C4-2B (cell line): ENCODE measurements around the gene CLEC11A.

Experiments
- H3K27ac ChIP-seq: fragments of 450-650 bp; 2 replicates; pipeline ENCODE4 v1.5.1; 2017
- ZFX ChIP-seq: fragments of 450-650 bp; IDR thresholded peaks from 2 replicates; pipeline ENCODE4 v1.6.1; 2017
- TF ChIP-seq, protein P1 (sequence below): fragments of 450-650 bp; conservative IDR thresholded peaks from 2 replicates; pipeline ENCODE4 v1.5.1; 2017; ENCODE audit warnings: mild to moderate bottlenecking

The CLEC11A gene

DNA sequence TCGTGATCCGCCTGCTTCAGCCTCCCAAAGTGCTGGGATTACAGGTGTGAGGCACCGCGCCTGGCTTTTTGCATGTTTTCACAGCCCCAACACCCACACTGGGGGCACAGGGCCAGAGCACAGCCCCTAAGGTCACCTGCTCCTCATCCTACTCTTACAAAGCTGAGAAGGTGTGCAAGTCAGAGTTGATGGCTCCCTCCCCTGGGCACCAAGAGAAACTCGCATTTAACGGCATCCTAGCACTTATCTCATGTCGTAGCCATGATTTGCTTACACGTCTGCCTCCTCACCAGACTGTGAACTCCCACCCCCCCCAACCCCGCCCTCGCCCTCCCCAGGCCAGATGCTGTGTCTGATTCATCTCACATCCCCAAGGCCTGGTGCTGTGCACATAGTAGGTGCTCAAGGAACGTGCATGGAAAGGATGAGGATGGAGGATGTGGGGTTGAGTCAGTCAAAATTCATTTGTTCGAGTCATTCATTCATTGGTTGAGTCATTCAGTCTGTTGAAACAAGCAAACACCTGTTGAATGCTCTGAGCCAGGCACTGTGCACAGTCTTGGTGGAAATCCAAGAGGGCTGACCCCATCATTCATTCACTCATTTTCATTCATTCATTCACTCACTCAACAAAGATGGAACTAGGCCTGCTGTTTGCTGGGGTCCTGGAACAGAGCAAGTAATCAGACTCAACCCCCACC, 14.8 kb upstream of the CLEC11A start:
- TF ChIP-seq, protein P1, sequence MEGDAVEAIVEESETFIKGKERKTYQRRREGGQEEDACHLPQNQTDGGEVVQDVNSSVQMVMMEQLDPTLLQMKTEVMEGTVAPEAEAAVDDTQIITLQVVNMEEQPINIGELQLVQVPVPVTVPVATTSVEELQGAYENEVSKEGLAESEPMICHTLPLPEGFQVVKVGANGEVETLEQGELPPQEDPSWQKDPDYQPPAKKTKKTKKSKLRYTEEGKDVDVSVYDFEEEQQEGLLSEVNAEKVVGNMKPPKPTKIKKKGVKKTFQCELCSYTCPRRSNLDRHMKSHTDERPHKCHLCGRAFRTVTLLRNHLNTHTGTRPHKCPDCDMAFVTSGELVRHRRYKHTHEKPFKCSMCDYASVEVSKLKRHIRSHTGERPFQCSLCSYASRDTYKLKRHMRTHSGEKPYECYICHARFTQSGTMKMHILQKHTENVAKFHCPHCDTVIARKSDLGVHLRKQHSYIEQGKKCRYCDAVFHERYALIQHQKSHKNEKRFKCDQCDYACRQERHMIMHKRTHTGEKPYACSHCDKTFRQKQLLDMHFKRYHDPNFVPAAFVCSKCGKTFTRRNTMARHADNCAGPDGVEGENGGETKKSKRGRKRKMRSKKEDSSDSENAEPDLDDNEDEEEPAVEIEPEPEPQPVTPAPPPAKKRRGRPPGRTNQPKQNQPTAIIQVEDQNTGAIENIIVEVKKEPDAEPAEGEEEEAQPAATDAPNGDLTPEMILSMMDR, result no peak
- TF ChIP-seq ZFX, result no peak
- no peak overlapping the region for H3K27ac ChIP-seq

DNA sequence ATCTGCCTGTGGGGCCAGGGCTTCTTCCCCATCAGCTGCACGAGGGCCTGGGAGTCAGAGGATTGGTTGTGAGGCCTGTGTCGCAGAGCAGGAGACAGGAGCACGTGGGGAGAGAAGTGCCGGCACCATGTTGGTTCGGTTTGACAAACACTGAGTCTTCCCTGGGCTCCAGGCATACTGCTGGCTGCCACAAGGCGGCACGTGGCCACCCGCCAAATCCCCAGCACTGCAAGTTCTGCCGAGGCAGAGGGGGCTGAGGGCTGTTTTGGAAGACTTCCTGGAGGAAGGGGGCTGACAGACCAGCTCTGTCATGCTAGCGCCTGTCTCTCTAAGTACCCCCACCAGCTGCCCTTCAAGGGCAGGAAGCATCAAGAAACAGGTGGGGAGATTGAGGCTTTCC, 13.1 kb upstream of the CLEC11A start:
- TF ChIP-seq, protein P1, result no peak; the same call in 1 of the 2 replicates
- TF ChIP-seq ZFX, result no peak
- no peak overlapping the region for H3K27ac ChIP-seq

DNA sequence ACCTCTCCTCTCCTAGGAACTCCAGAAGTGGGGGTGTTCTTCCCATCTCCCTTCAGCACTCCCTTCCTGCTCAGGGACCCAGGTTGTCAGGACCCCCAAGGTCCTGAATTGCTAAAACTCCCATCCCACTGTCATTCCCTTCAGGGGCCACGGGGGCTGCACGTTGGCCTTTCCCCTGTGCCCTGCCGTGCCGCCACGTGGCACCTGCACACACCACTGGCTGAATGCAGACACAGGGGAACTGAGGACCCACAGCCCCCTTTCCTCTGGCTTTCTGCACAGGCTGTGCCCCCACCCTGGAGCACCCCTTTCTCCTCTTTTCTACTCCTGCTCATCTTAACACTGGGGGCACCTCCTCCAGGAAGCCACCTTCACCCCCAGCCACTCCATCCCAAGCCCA, 12.6 kb upstream of the CLEC11A start:
- H3K27ac ChIP-seq, result no peak overlapping the region
- TF ChIP-seq ZFX, result no peak
- TF ChIP-seq, protein P1, result no peak

DNA sequence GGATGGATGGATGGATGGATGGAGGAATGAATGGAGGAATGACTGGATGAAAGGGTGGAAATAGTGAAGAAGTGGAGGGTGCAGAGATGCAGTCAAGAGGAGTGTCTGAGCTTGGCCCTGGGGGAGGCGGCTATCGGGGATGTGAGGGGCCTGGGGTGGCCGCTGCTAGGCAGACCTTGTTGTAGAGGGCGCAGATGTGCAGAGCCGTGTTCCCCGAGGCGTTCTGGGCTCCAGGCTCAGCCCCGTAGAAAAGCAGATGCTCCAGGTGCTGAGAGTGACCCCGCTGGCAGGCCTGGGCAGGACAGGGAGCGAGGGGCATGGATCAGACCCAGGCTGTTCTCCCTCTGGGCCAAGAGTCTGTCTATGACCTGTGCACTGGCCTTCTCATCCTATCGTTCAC, 12.0 kb upstream of the CLEC11A start:
- TF ChIP-seq, protein P1, result no peak
- no peak for TF ChIP-seq ZFX
- no peak overlapping the region for H3K27ac ChIP-seq

DNA sequence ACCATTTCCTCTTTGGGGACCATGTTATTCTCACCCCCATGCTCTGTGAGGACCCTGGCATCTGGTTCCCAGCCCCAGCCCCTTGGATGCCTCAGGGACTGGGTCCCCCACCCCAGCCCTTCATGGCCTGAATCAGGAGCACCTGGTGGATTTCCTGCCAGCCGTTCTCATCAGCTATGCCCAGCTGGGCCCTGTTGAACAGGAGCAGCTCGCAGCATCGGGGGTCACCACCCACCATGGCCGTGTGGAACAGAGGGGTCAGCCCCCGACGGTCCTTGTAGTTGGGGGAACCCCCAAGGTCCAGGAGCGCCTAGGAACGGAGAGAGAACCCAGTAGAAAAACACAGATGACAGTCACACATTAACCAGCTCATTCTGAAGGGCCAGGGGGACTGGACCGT, 11.4 kb upstream of the CLEC11A start:
- H3K27ac ChIP-seq, result no peak overlapping the region
- no peak for TF ChIP-seq ZFX
- TF ChIP-seq, protein P1, result no peak

DNA sequence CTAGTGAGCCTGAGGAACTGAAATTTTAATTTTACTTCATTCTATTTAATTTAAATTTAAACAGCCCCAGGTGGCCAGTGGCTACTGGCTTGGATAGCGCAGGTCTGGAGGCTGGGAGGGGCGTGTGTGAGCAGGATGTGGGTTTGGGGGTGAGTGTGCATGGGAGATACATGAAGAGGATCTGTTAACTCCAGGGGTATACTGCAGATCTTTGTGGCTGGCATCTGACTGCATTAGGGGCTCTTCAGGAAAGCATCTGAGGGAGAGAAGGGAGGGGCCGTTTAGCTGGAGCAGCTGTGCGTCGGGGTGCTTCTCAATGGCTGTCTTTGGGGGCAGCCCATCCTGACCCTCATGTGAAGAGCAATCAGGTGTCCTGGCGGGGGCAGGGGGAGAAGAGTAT, 10.3 kb upstream of the CLEC11A start:
- TF ChIP-seq ZFX, result no peak
- TF ChIP-seq, protein P1, result no peak
- no peak overlapping the region for H3K27ac ChIP-seq

DNA sequence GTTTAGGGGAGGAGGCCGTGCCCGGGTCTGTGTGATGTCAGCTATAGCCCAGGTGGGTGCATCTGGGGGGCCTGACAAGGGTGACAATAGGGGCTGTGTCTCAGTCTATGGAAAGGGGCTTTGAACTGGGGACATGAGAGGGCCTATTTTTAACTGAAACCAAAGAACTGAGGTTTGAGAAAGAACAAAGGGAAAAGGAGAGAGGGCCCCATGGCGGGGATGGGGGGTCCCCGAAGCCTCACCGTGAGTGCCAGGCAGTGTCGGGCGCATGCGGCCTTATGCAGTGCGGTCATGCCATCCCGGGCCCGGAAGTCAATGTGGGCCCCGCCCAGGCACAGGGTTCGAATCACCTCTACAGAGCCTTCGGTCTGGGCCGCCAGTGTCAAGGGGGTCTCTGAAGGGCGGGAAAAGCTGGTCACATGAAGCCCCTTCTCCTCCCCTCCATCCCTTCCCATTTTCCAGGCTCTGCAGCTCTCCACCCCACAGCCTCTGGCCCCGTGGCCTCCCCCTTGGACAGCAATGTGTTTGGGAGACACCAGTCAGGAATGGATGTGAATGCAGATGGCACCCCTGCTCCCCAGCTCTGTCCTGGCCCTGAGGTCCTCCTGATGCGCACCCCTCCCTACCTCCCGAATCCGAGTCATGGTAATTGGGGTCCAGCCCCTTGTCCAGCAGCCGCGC, 9.5 kb upstream of the CLEC11A start:
- TF ChIP-seq ZFX, result no peak
- TF ChIP-seq, protein P1, result no peak
- no peak overlapping the region for H3K27ac ChIP-seq
